ENCODE results near the gene TMEM59L. TPM values are rescaled to one million over a fixed set of nuclear protein-coding genes. Genes with fewer than 3 reads are reported as not detected.

TMEM59L gene
- total RNA-seq, 1 experiment from 2014 or later: 2.4 TPM

DNA sequence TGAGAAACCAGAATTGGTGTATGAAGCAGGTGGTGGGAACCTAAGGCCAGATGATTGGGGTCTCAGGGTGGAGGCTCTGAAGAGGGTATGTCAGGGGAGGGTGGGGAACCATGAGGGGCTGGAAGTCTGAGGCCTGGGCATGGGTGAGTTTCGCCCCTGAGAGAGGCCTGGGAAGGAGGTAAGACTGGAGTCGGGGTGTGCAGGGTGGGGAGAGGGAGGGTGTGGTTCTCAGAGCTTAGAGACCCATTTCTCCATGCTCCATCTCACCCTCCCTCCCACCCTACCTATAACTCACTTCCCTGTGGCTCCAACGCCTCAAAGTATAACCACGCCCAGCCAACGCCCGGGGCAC, 23.1 kb downstream of the TMEM59L start:
- Histone ChIP-seq H3K36me3 (ENCODE audit: control insufficient read depth, insufficient read depth, low read length) (no peaks in the 10 kb centered on the region), H3K4me3 (ENCODE audit: low read depth in 2 of 2, low read length in 2 of 2) (no peak overlapping the region), H3K27me3 (ENCODE audit: control insufficient read depth, insufficient read depth, low read length) (no peaks in the 10 kb centered on the region), H3K27ac (ENCODE audit: low read length) (no peak overlapping the region), H3K4me1 (ENCODE audit: control insufficient read depth, insufficient read depth, low read length) (no peaks in the 10 kb centered on the region), H3K9me3 (ENCODE audit: control insufficient read depth, insufficient read depth, low read depth, low read length) (no peaks in the 10 kb centered on the region)
- no peak for DNase-seq (ENCODE audit: low read depth, low spot score)
- intact Hi-C loops (cut with micrococcal nuclease; ENCODE audit: unreplicated experiment): no loop called here
- TF ChIP-seq TCF7L2 (IDR thresholded peaks at IDR 0.05; ENCODE audit: low read depth, low read length) (no peak), SIN3A (IDR thresholded peaks at IDR 0.05; ENCODE audit: borderline replicate concordance, insufficient read depth, low read depth, low read length) (no peak), POLR2AphosphoS5 (IDR thresholded peaks at IDR 0.05; ENCODE audit: low read depth, low read length) (no peak)
- TF ChIP-seq, protein P1, sequence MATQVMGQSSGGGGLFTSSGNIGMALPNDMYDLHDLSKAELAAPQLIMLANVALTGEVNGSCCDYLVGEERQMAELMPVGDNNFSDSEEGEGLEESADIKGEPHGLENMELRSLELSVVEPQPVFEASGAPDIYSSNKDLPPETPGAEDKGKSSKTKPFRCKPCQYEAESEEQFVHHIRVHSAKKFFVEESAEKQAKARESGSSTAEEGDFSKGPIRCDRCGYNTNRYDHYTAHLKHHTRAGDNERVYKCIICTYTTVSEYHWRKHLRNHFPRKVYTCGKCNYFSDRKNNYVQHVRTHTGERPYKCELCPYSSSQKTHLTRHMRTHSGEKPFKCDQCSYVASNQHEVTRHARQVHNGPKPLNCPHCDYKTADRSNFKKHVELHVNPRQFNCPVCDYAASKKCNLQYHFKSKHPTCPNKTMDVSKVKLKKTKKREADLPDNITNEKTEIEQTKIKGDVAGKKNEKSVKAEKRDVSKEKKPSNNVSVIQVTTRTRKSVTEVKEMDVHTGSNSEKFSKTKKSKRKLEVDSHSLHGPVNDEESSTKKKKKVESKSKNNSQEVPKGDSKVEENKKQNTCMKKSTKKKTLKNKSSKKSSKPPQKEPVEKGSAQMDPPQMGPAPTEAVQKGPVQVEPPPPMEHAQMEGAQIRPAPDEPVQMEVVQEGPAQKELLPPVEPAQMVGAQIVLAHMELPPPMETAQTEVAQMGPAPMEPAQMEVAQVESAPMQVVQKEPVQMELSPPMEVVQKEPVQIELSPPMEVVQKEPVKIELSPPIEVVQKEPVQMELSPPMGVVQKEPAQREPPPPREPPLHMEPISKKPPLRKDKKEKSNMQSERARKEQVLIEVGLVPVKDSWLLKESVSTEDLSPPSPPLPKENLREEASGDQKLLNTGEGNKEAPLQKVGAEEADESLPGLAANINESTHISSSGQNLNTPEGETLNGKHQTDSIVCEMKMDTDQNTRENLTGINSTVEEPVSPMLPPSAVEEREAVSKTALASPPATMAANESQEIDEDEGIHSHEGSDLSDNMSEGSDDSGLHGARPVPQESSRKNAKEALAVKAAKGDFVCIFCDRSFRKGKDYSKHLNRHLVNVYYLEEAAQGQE (IDR thresholded peaks at IDR 0.05; ENCODE audit: insufficient read depth in 1 of 2, low read depth in 2 of 2, low read length in 1 of 2): no peak
- TF ChIP-seq, protein P2, sequence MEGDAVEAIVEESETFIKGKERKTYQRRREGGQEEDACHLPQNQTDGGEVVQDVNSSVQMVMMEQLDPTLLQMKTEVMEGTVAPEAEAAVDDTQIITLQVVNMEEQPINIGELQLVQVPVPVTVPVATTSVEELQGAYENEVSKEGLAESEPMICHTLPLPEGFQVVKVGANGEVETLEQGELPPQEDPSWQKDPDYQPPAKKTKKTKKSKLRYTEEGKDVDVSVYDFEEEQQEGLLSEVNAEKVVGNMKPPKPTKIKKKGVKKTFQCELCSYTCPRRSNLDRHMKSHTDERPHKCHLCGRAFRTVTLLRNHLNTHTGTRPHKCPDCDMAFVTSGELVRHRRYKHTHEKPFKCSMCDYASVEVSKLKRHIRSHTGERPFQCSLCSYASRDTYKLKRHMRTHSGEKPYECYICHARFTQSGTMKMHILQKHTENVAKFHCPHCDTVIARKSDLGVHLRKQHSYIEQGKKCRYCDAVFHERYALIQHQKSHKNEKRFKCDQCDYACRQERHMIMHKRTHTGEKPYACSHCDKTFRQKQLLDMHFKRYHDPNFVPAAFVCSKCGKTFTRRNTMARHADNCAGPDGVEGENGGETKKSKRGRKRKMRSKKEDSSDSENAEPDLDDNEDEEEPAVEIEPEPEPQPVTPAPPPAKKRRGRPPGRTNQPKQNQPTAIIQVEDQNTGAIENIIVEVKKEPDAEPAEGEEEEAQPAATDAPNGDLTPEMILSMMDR (IDR thresholded peaks at IDR 0.05): no peak
- no TSS peak for BruUV-seq (replicated peaks)
- no peak for ATAC-seq
- in situ Hi-C loops (cut with HindIII; ENCODE audit: low pct_unique_long_range_greater_than_20kb, low sequenced_read_pairs): no loop called here
- CTCF ChIA-PET: no interaction called here
- POLR2A ChIA-PET: no interaction called here

DNA sequence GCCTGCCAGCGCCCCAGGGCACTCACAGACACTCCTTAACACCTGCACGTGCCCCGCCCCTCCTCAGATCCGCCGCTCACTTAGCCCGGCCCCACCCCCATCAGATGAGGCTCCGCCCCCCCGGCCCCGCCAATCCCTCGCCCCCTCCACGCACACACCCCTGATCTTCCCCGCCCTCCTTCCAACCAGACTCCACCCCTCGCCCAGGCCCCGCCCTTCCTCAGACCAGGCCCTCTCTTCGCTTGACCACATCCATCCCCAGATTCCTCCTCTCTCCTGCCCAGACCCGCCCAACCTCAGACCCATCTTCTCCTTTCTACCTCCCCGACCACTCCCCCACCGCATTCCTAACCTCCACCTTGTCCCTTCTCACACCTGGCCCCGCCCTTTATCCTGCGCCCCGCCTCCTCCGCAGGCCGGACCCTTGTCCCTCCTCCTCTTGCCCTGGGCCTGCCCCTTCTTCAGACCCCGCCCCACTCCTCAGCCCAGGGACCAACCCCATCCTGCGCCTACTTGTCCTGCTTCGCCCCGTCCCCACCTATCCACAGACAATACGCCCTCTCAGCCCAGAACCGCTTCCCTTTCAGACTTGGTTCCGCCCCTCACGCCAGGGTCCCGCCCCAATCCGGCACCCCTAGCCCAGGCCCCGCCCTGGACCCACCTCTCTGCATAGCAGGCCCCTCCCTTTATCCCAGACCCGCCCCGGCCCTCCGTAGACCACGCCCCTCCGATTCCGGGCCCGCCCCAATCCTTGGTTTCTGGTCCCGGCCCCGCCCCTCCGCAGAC, 23.7 kb downstream of the TMEM59L start:
- Histone ChIP-seq H3K27ac (ENCODE audit: low read length) (no peak overlapping the region), H3K36me3 (ENCODE audit: control insufficient read depth, insufficient read depth, low read length) (no peaks in the 10 kb centered on the region), H3K9me3 (ENCODE audit: control insufficient read depth, insufficient read depth, low read depth, low read length) (no peaks in the 10 kb centered on the region), H3K4me3 (ENCODE audit: low read depth in 2 of 2, low read length in 2 of 2) (peak overlapping the region; percentile 68 to 69), H3K27me3 (ENCODE audit: control insufficient read depth, insufficient read depth, low read length) (no peaks in the 10 kb centered on the region), H3K4me1 (ENCODE audit: control insufficient read depth, insufficient read depth, low read length) (no peaks in the 10 kb centered on the region)
- intact Hi-C loops (cut with micrococcal nuclease; ENCODE audit: unreplicated experiment) (no loop called here), in situ Hi-C loops (cut with HindIII; ENCODE audit: low pct_unique_long_range_greater_than_20kb, low sequenced_read_pairs) (no loop called here)
- ATAC-seq (peak; percentile 96), DNase-seq (ENCODE audit: low read depth, low spot score) (peak; percentile 42)
- CTCF ChIA-PET: no interaction called here
- TF ChIP-seq, protein P2 (IDR thresholded peaks at IDR 0.05): no peak
- no peak for TF ChIP-seq SIN3A (IDR thresholded peaks at IDR 0.05; ENCODE audit: borderline replicate concordance, insufficient read depth, low read depth, low read length)
- no peak for TF ChIP-seq POLR2AphosphoS5 (IDR thresholded peaks at IDR 0.05; ENCODE audit: low read depth, low read length)
- TF ChIP-seq, protein P1 (IDR thresholded peaks at IDR 0.05; ENCODE audit: insufficient read depth in 1 of 2, low read depth in 2 of 2, low read length in 1 of 2): no peak
- TF ChIP-seq TCF7L2 (IDR thresholded peaks at IDR 0.05; ENCODE audit: low read depth, low read length): no peak
- POLR2A ChIA-PET: no interaction called here
- BruUV-seq (replicated peaks): no TSS peak

Measured in Panc1 (cell line).